H1 (cell line): Measurements from ENCODE around the gene PRKAB2. TPM values are rescaled to one million over a fixed set of nuclear protein-coding genes. Genes with fewer than 3 reads are reported as not detected.

Source experiments
- CTCF ChIA-PET: fragments of 300-600 bp; sonication (Branson Sonifier 250); formaldehyde crosslinking; loops from one replicate; lab custom pipeline; 2021; ENCODE audit not compliant: partially characterized antibody; lab: Charles Lee
- POLR2A ChIA-PET: fragments of 300-600 bp; sonication (Branson Sonifier 250); formaldehyde crosslinking; loops from one replicate; lab custom pipeline; 2021; ENCODE audit warnings: inconsistent platforms; ENCODE audit not compliant: partially characterized antibody; lab: Charles Lee
- DNase-seq, 2 experiments: peaks; one replicate each; pipeline versions ENCODE4 v3.0.0 to v3.0.0-alpha.2; 2010 to 2022; ENCODE audit warnings: low spot score in 2 of 2, low read depth in 1 of 2, mixed read lengths in 1 of 2
- FAIRE-seq: peaks from 2 replicates; lab custom pipeline; 2011; peaks lifted over from hg19 to GRCh38; lab: Jason Lieb, UNC
- H2AFZ ChIP-seq: 2 replicates; pipeline ENCODE4 v1.8.1; 2012; ENCODE audit warnings: low read length, inconsistent platforms
- H2AK5ac ChIP-seq: 2 replicates; pipeline ENCODE4 v1.6.1; 2013; ENCODE audit warnings: low read depth, low read length
- H2BK120ac ChIP-seq: replicated peaks from 2 replicates; pipeline ENCODE3; 2013; ENCODE audit warnings: low read depth, low read length, inconsistent platforms
- H2BK12ac ChIP-seq: 2 replicates; pipeline ENCODE4 v1.6.1; 2013; ENCODE audit warnings: low read depth, low read length
- H2BK15ac ChIP-seq: 2 replicates; pipeline ENCODE4 v1.6.1; 2013; ENCODE audit warnings: low read length
- H2BK20ac ChIP-seq: 2 replicates; pipeline ENCODE4 v1.6.1; 2013; ENCODE audit warnings: low read length
- H2BK5ac ChIP-seq: 2 replicates; pipeline ENCODE4 v1.6.1; 2013; ENCODE audit warnings: low read depth, low read length
- H3K14ac ChIP-seq: 2 replicates; pipeline ENCODE4 v1.6.1; 2013; ENCODE audit warnings: inconsistent platforms; ENCODE audit not compliant: insufficient read length
- H3K18ac ChIP-seq: 2 replicates; pipeline ENCODE4 v1.6.1; 2013; ENCODE audit warnings: low read length; ENCODE audit errors: extremely low read depth
- H3K23ac ChIP-seq: 2 replicates; pipeline ENCODE4 v1.6.1; 2013; ENCODE audit warnings: inconsistent platforms; ENCODE audit not compliant: insufficient read length
- H3K23me2 ChIP-seq: 2 replicates; pipeline ENCODE4 v1.6.1; 2013; ENCODE audit warnings: low read depth, low read length
- H3K27ac ChIP-seq: 2 replicates; pipeline ENCODE4 v1.6.1; 2011; ENCODE audit warnings: low read depth, low read length, inconsistent platforms
- H3K27me3 ChIP-seq, 4 experiments: replicated peaks in 1 of 4; 1 replicate in 1 of 4; 2 replicates in 3 of 4; pipeline versions ENCODE4 v1.6.1 to v1.8.1; 2011 to 2013; ENCODE audit warnings: low read length in 3 of 4, mild to moderate bottlenecking in 3 of 4, inconsistent platforms in 2 of 4, mixed read lengths in 2 of 4, moderate library complexity in 1 of 4; ENCODE audit not compliant: control insufficient read depth in 3 of 4, insufficient read depth in 3 of 4; ENCODE audit errors: extremely low read depth in 1 of 4
- H3K36me3 ChIP-seq, 4 experiments: 2 replicates each; pipeline versions ENCODE4 v1.6.1 to v1.8.1; 2011 to 2013; ENCODE audit warnings: mild to moderate bottlenecking in 4 of 4, low read length in 3 of 4, moderate library complexity in 2 of 4, control low read depth in 1 of 4, inconsistent platforms in 1 of 4; ENCODE audit not compliant: insufficient read depth in 4 of 4, control insufficient read depth in 2 of 4
- H3K4ac ChIP-seq: replicated peaks from 2 replicates; pipeline ENCODE3; 2013; ENCODE audit warnings: low read length, low read depth, mixed read lengths, inconsistent platforms; ENCODE audit not compliant: insufficient read length
- H3K4me1 ChIP-seq, 4 experiments: replicated peaks in 1 of 4; 1 replicate in 1 of 4; 2 replicates in 3 of 4; pipeline versions ENCODE4 v1.6.1 to v1.8.1; 2011 to 2013; ENCODE audit warnings: low read length in 3 of 4, inconsistent platforms in 2 of 4, mixed read lengths in 1 of 4; ENCODE audit not compliant: insufficient read depth in 4 of 4, control insufficient read depth in 3 of 4
- H3K4me2 ChIP-seq, 2 experiments: 2 replicates each; pipeline versions ENCODE4 v1.6.1 to v1.8.1; 2011 to 2013; ENCODE audit warnings: low read depth in 2 of 2, low read length in 2 of 2, control low read depth in 1 of 2, inconsistent platforms in 1 of 2, mild to moderate bottlenecking in 1 of 2; ENCODE audit not compliant: insufficient read depth in 1 of 2
- H3K4me3 ChIP-seq, 4 experiments: fragments of 200-600, 300-600 bp in 1 of 4; sonication (generic), shearing (Covaris generic), sonication (Bioruptor Twin) in 1 of 4; 2 replicates each; pipeline versions ENCODE4 v1.5.1 to v1.8.1; 2011 to 2016; ENCODE audit warnings: low read length in 4 of 4, low read depth in 3 of 4, control low read depth in 2 of 4, inconsistent platforms in 2 of 4, mild to moderate bottlenecking in 2 of 4, mixed read lengths in 1 of 4, moderate library complexity in 1 of 4; ENCODE audit not compliant: insufficient read depth in 2 of 4; ENCODE audit errors: extremely low read depth in 1 of 4
- H3K56ac ChIP-seq: replicated peaks from 2 replicates; pipeline ENCODE3; 2013; ENCODE audit warnings: low read depth, mild to moderate bottlenecking, mixed read lengths, low read length, inconsistent platforms; ENCODE audit not compliant: insufficient read length
- H3K79me1 ChIP-seq: 2 replicates; pipeline ENCODE4 v1.6.1; 2013; ENCODE audit warnings: low read depth, low read length, control low read depth
- H3K79me2 ChIP-seq, 2 experiments: 2 replicates each; pipeline versions ENCODE4 v1.6.1 to v1.8.1; 2012 to 2013; ENCODE audit warnings: low read length in 2 of 2, mild to moderate bottlenecking in 2 of 2, inconsistent platforms in 1 of 2; ENCODE audit not compliant: insufficient read depth in 2 of 2, control insufficient read depth in 1 of 2
- H3K9ac ChIP-seq, 4 experiments: replicated peaks in 1 of 4; 1 replicate in 1 of 4; 2 replicates in 3 of 4; pipeline versions ENCODE4 v1.6.1 to v1.8.1; 2011 to 2013; ENCODE audit warnings: low read depth in 3 of 4, low read length in 3 of 4, control low read depth in 2 of 4, mild to moderate bottlenecking in 2 of 4, moderate library complexity in 2 of 4, inconsistent platforms in 1 of 4; ENCODE audit errors: extremely low read depth in 1 of 4
- H3K9me3 ChIP-seq, 2 experiments: 2 replicates each; pipeline versions ENCODE4 v1.6.1 to v1.8.1; 2012 to 2013; ENCODE audit warnings: mild to moderate bottlenecking in 2 of 2, moderate library complexity in 2 of 2, control low read depth in 1 of 2, inconsistent platforms in 1 of 2, low read depth in 1 of 2, low read length in 1 of 2, mixed read lengths in 1 of 2; ENCODE audit not compliant: insufficient read depth in 2 of 2
- H4K20me1 ChIP-seq, 2 experiments: replicated peaks in 1 of 2; 2 replicates each; pipeline versions ENCODE3 to v1.8.1; 2011 to 2013; ENCODE audit warnings: inconsistent platforms in 2 of 2, low read length in 2 of 2, mild to moderate bottlenecking in 1 of 2; ENCODE audit not compliant: insufficient read depth in 2 of 2, control insufficient read depth in 1 of 2
- H4K5ac ChIP-seq: 2 replicates; pipeline ENCODE4 v1.6.1; 2013; ENCODE audit warnings: low read length, low read depth, mixed read lengths, inconsistent platforms; ENCODE audit not compliant: insufficient read length
- H4K8ac ChIP-seq: 2 replicates; pipeline ENCODE4 v1.8.0; 2013; ENCODE audit warnings: mild to moderate bottlenecking, moderate library complexity, low read length, inconsistent platforms; ENCODE audit not compliant: insufficient read depth; ENCODE audit errors: extremely low read depth
- H4K91ac ChIP-seq: replicated peaks from 2 replicates; pipeline ENCODE3; 2013; ENCODE audit warnings: low read length, mixed read lengths, inconsistent platforms; ENCODE audit not compliant: insufficient read length
- ATF3 ChIP-seq: IDR thresholded peaks from 2 replicates; pipeline ENCODE4 v1.6.1; 2011; ENCODE audit warnings: low read depth, mild to moderate bottlenecking, low read length; ENCODE audit not compliant: insufficient read depth
- BACH1 ChIP-seq: IDR thresholded peaks from 2 replicates; pipeline ENCODE4 v1.6.1; 2012; ENCODE audit warnings: low read length, improper control_type of control experiment
- CBX8 ChIP-seq: fragments of 300-800, 300-1000 bp; sonication (generic); IDR thresholded peaks from 2 replicates; pipeline ENCODE4 v1.7.1; 2016; ENCODE audit warnings: low read depth, low read length, borderline replicate concordance
- CHD2 ChIP-seq: IDR thresholded peaks from 2 replicates; pipeline ENCODE4 v1.6.1; 2012; ENCODE audit warnings: low read length, improper control_type of control experiment
- CREB1 ChIP-seq: IDR thresholded peaks from 2 replicates; pipeline ENCODE4 v1.6.1; 2012; ENCODE audit warnings: inconsistent platforms
- CTBP2 ChIP-seq: IDR thresholded peaks from 2 replicates; pipeline ENCODE4 v1.7.0; 2011; ENCODE audit warnings: borderline replicate concordance, mild to moderate bottlenecking, moderate library complexity, mixed read lengths, low read length; ENCODE audit not compliant: insufficient read depth, insufficient read length
- GTF2F1 ChIP-seq: IDR thresholded peaks from 2 replicates; pipeline ENCODE4 v1.6.1; 2012; ENCODE audit warnings: low read depth, low read length, improper control_type of control experiment, borderline replicate concordance
- MAFK ChIP-seq: IDR thresholded peaks from 2 replicates; pipeline ENCODE4 v1.6.1; 2012; ENCODE audit warnings: low read depth, mild to moderate bottlenecking, improper control_type of control experiment, low read length
- MAX ChIP-seq: IDR thresholded peaks from 2 replicates; pipeline ENCODE4 v1.6.1; 2012; ENCODE audit warnings: inconsistent platforms
- SIX5 ChIP-seq: IDR thresholded peaks from 2 replicates; pipeline ENCODE4 v1.6.1; 2011; ENCODE audit warnings: mild to moderate bottlenecking, low read depth, low read length
- SP1 ChIP-seq: IDR thresholded peaks from 2 replicates; pipeline ENCODE4 v1.6.1; 2011; ENCODE audit warnings: low read depth, low read length
- SP4 ChIP-seq: IDR thresholded peaks from 2 replicates; pipeline ENCODE4 v1.6.1; 2012; ENCODE audit warnings: low read length, inconsistent platforms
- SRF ChIP-seq: IDR thresholded peaks from 2 replicates; pipeline ENCODE4 v1.6.1; 2011; ENCODE audit warnings: mild to moderate bottlenecking, low read depth, low read length, moderate library complexity
- SUZ12 ChIP-seq: fragments of 200-600 bp; sonication (generic); IDR thresholded peaks from 2 replicates; pipeline ENCODE4 v1.6.1; 2012; ENCODE audit warnings: mild to moderate bottlenecking, inconsistent platforms, low read length, moderate library complexity, mixed read lengths
- ZNF274 ChIP-seq: IDR thresholded peaks from 2 replicates; pipeline ENCODE4 v1.7.0; 2012; ENCODE audit warnings: low read length, borderline replicate concordance; ENCODE audit errors: extremely low read depth
- polyA plus RNA-seq, 7 experiments: library from polyadenylated mRNA; depleted of rRNA in 3 of 7; stranded (reverse) in 5 of 7; unstranded in 2 of 7; fragments of >200 nt in 5 of 7; fragments of 200-250 nt in 2 of 7; gene quantifications; 1 replicate in 5 of 7; 2 replicates in 1 of 7; 4 replicates in 1 of 7; pipeline versions ENCODE4 v1.2.1 to v1.2.3, GENCODE V29; 2011 to 2013; ENCODE audit warnings: missing spikeins in 2 of 7, mixed read lengths in 2 of 7
- total RNA-seq: library from RNA; stranded (reverse); fragmentation: NEBNext Ultra II Directional; extraction: Animal tissue kit (Norgen Biotek cat#: 25700); gene quantifications from 2 replicates; pipeline ENCODE4 v1.2.1, GENCODE V29; 2021

The PRKAB2 gene
- total and polyA plus RNA-seq, 2 of the 8 experiments (the other 6 are each of a cell fraction or from before 2014, with no cell fraction given): 15.0 to 18.9 TPM

- no peak overlapping the region for H2BK20ac ChIP-seq
- no peak overlapping the region for H3K27ac ChIP-seq
- no peak overlapping the region for H4K91ac ChIP-seq
- no peak overlapping the region for H3K4me3 ChIP-seq
- no peak overlapping the region for H4K5ac ChIP-seq
- H2AK5ac ChIP-seq: no peak overlapping the region
- no peak for FAIRE-seq
- ChIA-PET POLR2A (no interaction called here), CTCF (interaction anchor here (0.6 to 1.4 kb wide), 2 partner anchors 21 to 36 kb away, joined by 3 read pairs; no protein-coding TSS in a partner anchor)
- H3K18ac ChIP-seq: no peak overlapping the region
- H3K56ac ChIP-seq: no peak overlapping the region
- no peak overlapping the region for H3K14ac ChIP-seq
- no peaks in the 10 kb centered on the region for H3K23me2 ChIP-seq
- H4K8ac ChIP-seq: no peak overlapping the region
- H3K4ac ChIP-seq: no peak overlapping the region
- no peak overlapping the region for H2BK15ac ChIP-seq
- H3K79me1 ChIP-seq: no peaks in the 10 kb centered on the region
- no peak overlapping the region for H2BK5ac ChIP-seq
- H3K9ac ChIP-seq: no peak overlapping the region
- no peak for DNase-seq
- H4K20me1 ChIP-seq: no peaks in the 10 kb centered on the region
- H3K27me3 ChIP-seq: no peaks in the 10 kb centered on the region
- no peaks in the 10 kb centered on the region for H3K36me3 ChIP-seq
- H3K4me2 ChIP-seq: no peak overlapping the region
- no peak overlapping the region for H2BK120ac ChIP-seq
- H3K4me1 ChIP-seq: no peaks in the 10 kb centered on the region
- no peaks in the 10 kb centered on the region for H3K79me2 ChIP-seq
- no peaks in the 10 kb centered on the region for H3K9me3 ChIP-seq
- H3K23ac ChIP-seq: no peak overlapping the region
- no peak overlapping the region for H2BK12ac ChIP-seq
- no peak overlapping the region for H2AFZ ChIP-seq
- no peak for TF ChIP-seq ATF3
- no peak for TF ChIP-seq MAFK
- TF ChIP-seq CREB1: no peak
- no peak for TF ChIP-seq CHD2
- no peak for TF ChIP-seq GTF2F1
- TF ChIP-seq SRF: no peak
- no peak for TF ChIP-seq SP1
- TF ChIP-seq ZNF274: no peak
- no peak for TF ChIP-seq CBX8
- no peak for TF ChIP-seq SP4
- no peak for TF ChIP-seq SUZ12
- no peak for TF ChIP-seq MAX
- TF ChIP-seq BACH1: no peak
- no peak for TF ChIP-seq SIX5
- TF ChIP-seq CTBP2: no peak
Measured at GRCh38 chr1:147214842-147215539, 42.7 kb upstream of the PRKAB2 start.
